ENCODE results near the gene DTX1. TPM values are rescaled to one million over a fixed set of nuclear protein-coding genes. Genes with fewer than 3 reads are reported as not detected.

DTX1 gene
- total RNA-seq, 4 donors from 2014 or later: 0.49 to 1.1 (median 0.77) TPM

DNA sequence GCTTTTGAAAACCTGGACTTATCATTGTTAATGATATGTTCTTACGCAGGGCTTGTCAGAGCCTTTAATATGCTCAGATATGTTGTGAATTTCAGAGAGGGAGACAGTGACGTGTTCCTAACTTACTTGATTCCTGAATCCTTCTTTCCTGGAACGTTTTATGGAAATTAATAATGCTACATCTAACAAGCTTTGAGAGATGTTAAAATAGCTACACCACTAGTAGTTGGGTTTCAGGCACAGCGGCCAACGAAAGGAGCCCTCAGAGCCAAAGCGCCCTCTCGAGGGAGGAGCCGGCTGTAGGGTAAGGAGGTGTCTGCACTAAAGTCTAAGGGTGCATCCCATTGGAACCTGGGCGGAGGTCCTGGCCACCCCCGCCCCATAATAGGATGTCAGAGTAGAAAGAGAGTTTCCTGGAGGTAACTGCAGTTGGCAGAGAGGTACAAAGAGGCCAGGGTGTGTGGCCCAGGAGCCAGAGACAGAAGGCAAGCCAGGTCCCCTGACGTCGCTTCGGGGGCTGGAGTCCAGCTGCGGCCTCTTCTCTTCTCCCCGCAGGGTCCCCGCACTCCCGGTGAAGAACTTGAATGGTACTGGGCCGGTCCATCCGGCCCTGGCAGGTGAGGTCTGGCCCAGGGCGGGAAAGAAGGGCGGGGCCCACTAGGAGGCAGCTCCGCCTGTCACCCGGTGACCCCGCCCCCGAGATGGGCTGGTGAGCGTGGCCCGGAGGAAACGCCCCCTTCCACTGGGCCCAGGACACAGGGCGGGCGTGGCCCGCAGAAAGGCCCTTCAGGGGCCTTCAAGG lies 36.3 kb downstream of the DTX1 start:
- Histone ChIP-seq H3K27ac (no peak overlapping the region), H3K9me3 (no peaks in the 10 kb centered on the region), H3K4me1 (peaks cover 0 to 3% of the 10 kb centered on the region in 2 donors), H3K4me3 (no peak overlapping the region), H3K36me3 (no peaks in the 10 kb centered on the region), H3K27me3 (peaks cover 13 to 20% (median 14%) of the 10 kb centered on the region in 3 donors)
- no peak for TF ChIP-seq POLR2A (IDR thresholded peaks at IDR 0.05)
- TF ChIP-seq, protein P1, sequence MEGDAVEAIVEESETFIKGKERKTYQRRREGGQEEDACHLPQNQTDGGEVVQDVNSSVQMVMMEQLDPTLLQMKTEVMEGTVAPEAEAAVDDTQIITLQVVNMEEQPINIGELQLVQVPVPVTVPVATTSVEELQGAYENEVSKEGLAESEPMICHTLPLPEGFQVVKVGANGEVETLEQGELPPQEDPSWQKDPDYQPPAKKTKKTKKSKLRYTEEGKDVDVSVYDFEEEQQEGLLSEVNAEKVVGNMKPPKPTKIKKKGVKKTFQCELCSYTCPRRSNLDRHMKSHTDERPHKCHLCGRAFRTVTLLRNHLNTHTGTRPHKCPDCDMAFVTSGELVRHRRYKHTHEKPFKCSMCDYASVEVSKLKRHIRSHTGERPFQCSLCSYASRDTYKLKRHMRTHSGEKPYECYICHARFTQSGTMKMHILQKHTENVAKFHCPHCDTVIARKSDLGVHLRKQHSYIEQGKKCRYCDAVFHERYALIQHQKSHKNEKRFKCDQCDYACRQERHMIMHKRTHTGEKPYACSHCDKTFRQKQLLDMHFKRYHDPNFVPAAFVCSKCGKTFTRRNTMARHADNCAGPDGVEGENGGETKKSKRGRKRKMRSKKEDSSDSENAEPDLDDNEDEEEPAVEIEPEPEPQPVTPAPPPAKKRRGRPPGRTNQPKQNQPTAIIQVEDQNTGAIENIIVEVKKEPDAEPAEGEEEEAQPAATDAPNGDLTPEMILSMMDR (IDR thresholded peaks at IDR 0.05 in 4 of 5, conservative IDR thresholded peaks at IDR 0.05 in 1 of 5): no peak
- ATAC-seq (peak in 1 of 2 donors; percentile 33), DNase-seq (peak in 1 of 2 donors; percentile 25)
- intact Hi-C loops (cut with DNase I; ENCODE audit: low total_unique reads) (no loop called here), in situ Hi-C loops (cut with MboI; ENCODE audit: low sequenced_read_pairs in 4 of 4) (no loop called here)

DNA sequence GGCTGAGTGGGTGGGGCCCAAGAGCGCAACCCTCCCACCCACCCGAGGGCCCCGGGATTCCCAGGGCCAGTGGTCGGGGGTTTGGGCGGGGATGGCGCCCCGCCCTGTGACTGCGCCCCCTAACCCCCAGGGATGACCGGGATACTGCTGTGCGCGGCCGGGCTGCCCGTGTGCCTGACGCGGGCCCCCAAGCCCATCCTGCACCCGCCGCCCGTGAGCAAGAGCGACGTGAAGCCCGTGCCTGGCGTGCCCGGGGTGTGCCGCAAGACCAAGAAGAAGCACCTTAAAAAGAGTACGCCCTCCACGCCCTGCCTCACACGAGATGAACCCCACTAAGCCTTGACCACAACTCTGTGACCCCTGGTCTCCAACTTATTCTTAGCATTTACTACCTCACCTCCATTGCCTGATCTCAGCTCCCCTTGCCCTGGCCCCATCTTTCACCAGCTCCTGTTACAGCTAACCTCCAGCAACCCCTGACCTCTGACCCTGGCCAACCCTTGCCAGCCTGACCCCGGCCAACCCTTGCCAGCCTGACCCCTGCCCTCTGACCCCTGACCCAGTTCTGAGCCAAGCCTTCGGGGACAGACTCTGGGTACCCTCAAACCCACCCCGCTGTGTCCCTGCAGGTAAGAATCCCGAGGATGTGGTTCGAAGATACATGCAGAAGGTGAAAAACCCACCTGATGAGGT lies 37.0 kb downstream of the DTX1 start:
- no peak for TF ChIP-seq POLR2A (IDR thresholded peaks at IDR 0.05)
- TF ChIP-seq, protein P1 (IDR thresholded peaks at IDR 0.05 in 4 of 5, conservative IDR thresholded peaks at IDR 0.05 in 1 of 5): no peak
- intact Hi-C loops (cut with DNase I; ENCODE audit: low total_unique reads) (no loop called here), in situ Hi-C loops (cut with MboI; ENCODE audit: low sequenced_read_pairs in 4 of 4) (no loop called here)
- DNase-seq: no peak
- no peak overlapping the region for H3K4me3 ChIP-seq
- no peaks in the 10 kb centered on the region for H3K9me3 ChIP-seq
- peaks cover 0 to 3% of the 10 kb centered on the region in 2 donors for H3K4me1 ChIP-seq
- no peaks in the 10 kb centered on the region for H3K36me3 ChIP-seq
- H3K27me3 ChIP-seq: peaks cover 10 to 20% (median 14%) of the 10 kb centered on the region in 3 donors
- H3K27ac ChIP-seq: no peak overlapping the region
- no peak for ATAC-seq

DNA sequence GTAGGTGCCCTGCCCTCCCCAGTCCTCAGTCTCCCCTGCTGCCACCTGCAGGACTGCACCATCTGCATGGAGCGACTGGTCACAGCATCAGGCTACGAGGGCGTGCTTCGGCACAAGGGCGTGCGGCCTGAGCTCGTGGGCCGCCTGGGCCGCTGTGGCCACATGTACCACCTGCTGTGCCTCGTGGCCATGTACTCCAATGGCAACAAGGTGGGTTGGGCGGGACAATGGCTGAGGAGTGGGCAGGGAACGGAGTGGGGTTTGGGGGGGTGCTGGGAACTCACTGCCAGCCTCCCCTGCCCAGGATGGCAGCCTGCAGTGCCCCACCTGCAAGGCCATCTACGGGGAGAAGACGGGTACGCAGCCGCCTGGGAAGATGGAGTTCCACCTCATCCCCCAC lies 38.2 kb downstream of the DTX1 start:
- Histone ChIP-seq H3K9me3 (no peaks in the 10 kb centered on the region), H3K4me3 (no peak overlapping the region), H3K4me1 (peaks cover 0 to 3% of the 10 kb centered on the region in 2 donors), H3K36me3 (no peaks in the 10 kb centered on the region), H3K27me3 (peaks cover 10 to 22% (median 14%) of the 10 kb centered on the region in 3 donors), H3K27ac (no peak overlapping the region)
- intact Hi-C loops (cut with DNase I; ENCODE audit: low total_unique reads) (no loop called here), in situ Hi-C loops (cut with MboI; ENCODE audit: low sequenced_read_pairs in 4 of 4) (loop anchor here in 1 of 4 donors (5.0 kb wide), 1 partner anchor 47 kb away; no protein-coding TSS in a partner anchor)
- no peak for TF ChIP-seq POLR2A (IDR thresholded peaks at IDR 0.05)
- TF ChIP-seq, protein P1 (IDR thresholded peaks at IDR 0.05 in 4 of 5, conservative IDR thresholded peaks at IDR 0.05 in 1 of 5): no peak
- no peak for DNase-seq
- no peak for ATAC-seq

DNA sequence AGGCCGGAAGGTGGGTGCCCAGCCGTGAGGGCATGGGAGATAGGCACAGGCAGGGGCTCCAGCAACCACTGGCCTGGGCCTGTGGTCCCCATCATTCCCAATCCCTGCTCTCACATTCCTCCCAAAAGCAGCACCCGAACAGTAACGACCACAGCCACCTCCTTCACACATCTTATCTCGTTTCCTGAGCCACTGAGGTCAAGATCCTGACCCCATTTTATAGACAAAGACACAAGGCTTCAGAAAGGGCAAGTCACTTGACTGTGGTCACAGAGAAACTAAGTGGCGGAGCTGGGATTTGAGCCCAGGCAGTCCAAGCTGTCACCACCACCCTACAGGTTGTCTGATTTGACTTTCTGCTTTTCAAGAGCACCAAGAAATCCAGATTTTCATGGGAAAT lies 38.9 kb downstream of the DTX1 start:
- in situ Hi-C loops (cut with MboI; ENCODE audit: low sequenced_read_pairs in 4 of 4): loop anchor here in 1 of 4 donors (5.0 kb wide), 1 partner anchor 48 kb away; no protein-coding TSS in a partner anchor
- TF ChIP-seq POLR2A (IDR thresholded peaks at IDR 0.05): no peak
- TF ChIP-seq, protein P1 (IDR thresholded peaks at IDR 0.05 in 4 of 5, conservative IDR thresholded peaks at IDR 0.05 in 1 of 5): no peak

More for the DNA sequence above, 38.9 kb downstream of the DTX1 start:
- H3K27ac ChIP-seq: no peak overlapping the region
- intact Hi-C loops (cut with DNase I; ENCODE audit: low total_unique reads): no loop called here
- H3K36me3 ChIP-seq: no peaks in the 10 kb centered on the region
- H3K4me1 ChIP-seq: peaks cover 0 to 3% of the 10 kb centered on the region in 2 donors
- no peak for DNase-seq
- ATAC-seq: no peak
- H3K4me3 ChIP-seq: no peak overlapping the region
- H3K27me3 ChIP-seq: peaks cover 10 to 24% (median 14%) of the 10 kb centered on the region in 3 donors
- H3K9me3 ChIP-seq: no peaks in the 10 kb centered on the region
